WTC11 (cell line): ENCODE results near the gene CHIT1. TPM values are rescaled to one million over a fixed set of nuclear protein-coding genes. Genes with fewer than 3 reads are reported as not detected.

Source experiments
- ATAC-seq: fragments of 200-7000 bp; cut with Tn5 transposase; 2 replicates; pipeline ENCODE4 v1.10.0; 2021; ENCODE audit warnings: mild to moderate bottlenecking, moderate library complexity
- CTCF ChIA-PET: fragments of 300-600 bp; sonication (Branson Sonifier 250); formaldehyde crosslinking; loops from one replicate; lab custom pipeline; 2021; ENCODE audit warnings: antibody characterized with exemption; lab: Charles Lee
- POLR2A ChIA-PET: fragments of 350-600 bp; sonication (Branson Sonifier 250); formaldehyde crosslinking; loops from one replicate; lab custom pipeline; 2021; ENCODE audit warnings: antibody characterized with exemption; lab: Charles Lee
- DNase-seq: peaks from one replicate; pipeline ENCODE4 v3.0.0; 2021; ENCODE audit warnings: low spot score
- H3K27ac Mint-ChIP-seq: 2 replicates; pipeline ENCODE4 v1.8.0; 2021; ENCODE audit warnings: mixed read lengths
- H3K27me3 Mint-ChIP-seq: 2 replicates; pipeline ENCODE4 v1.8.0; 2021; ENCODE audit warnings: low read depth, mild to moderate bottlenecking, moderate library complexity, mixed read lengths
- H3K36me3 Mint-ChIP-seq: 2 replicates; pipeline ENCODE4 v1.8.0; 2021; ENCODE audit warnings: mixed read lengths
- H3K4me1 Mint-ChIP-seq: 2 replicates; pipeline ENCODE4 v1.8.0; 2022; ENCODE audit warnings: mixed read lengths
- H3K4me3 Mint-ChIP-seq: 2 replicates; pipeline ENCODE4 v1.8.0; 2021; ENCODE audit warnings: mild to moderate bottlenecking, moderate library complexity, mixed read lengths
- H3K9me3 Mint-ChIP-seq: 2 replicates; pipeline ENCODE4 v1.8.0; 2021; ENCODE audit warnings: mixed read lengths
- AR ChIP-seq: fragments of 250-450 bp; sonication (Bioruptor Pico); IDR thresholded peaks from 2 replicates; pipeline ENCODE4 v1.9.0; 2021; ENCODE audit warnings: mild to moderate bottlenecking
- ATF1 ChIP-seq: sonication (generic); formaldehyde crosslinking; IDR thresholded peaks from 2 replicates; pipeline ENCODE4 v1.8.1; 2023; ENCODE audit warnings: mild to moderate bottlenecking, moderate library complexity, missing genetic modification reagents
- ATF6 ChIP-seq: sonication (generic); formaldehyde crosslinking; IDR thresholded peaks from 2 replicates; pipeline ENCODE4 v1.8.1; 2023; ENCODE audit warnings: mild to moderate bottlenecking, missing genetic modification reagents
- CBFB ChIP-seq: sonication (generic); formaldehyde crosslinking; IDR thresholded peaks from 2 replicates; pipeline ENCODE4 v1.8.1; 2022; ENCODE audit warnings: mild to moderate bottlenecking, low read depth, missing genetic modification reagents
- CDX4 ChIP-seq: fragments of 250-450 bp; sonication (Bioruptor Pico); IDR thresholded peaks from 2 replicates; pipeline ENCODE4 v1.9.0; 2021; ENCODE audit warnings: moderate library complexity, mild to moderate bottlenecking, inconsistent platforms, borderline replicate concordance
- E2F1 ChIP-seq: sonication (generic); formaldehyde crosslinking; IDR thresholded peaks from 2 replicates; pipeline ENCODE4 v1.8.0; 2022; ENCODE audit warnings: mild to moderate bottlenecking, missing genetic modification reagents
- E2F4 ChIP-seq: sonication (generic); formaldehyde crosslinking; IDR thresholded peaks from 2 replicates; pipeline ENCODE4 v1.8.1; 2022; ENCODE audit warnings: low read depth, mild to moderate bottlenecking, moderate library complexity, missing genetic modification reagents, borderline replicate concordance
- ELF4 ChIP-seq: sonication (generic); formaldehyde crosslinking; IDR thresholded peaks from 2 replicates; pipeline ENCODE4 v1.8.1; 2022; ENCODE audit warnings: low read depth, mild to moderate bottlenecking, moderate library complexity, missing genetic modification reagents
- FOXP1 ChIP-seq: sonication (generic); formaldehyde crosslinking; IDR thresholded peaks from 2 replicates; pipeline ENCODE4 v1.8.0; 2022; ENCODE audit warnings: missing genetic modification reagents, mild to moderate bottlenecking, moderate library complexity, borderline replicate concordance
- FOXP4 ChIP-seq: sonication (generic); formaldehyde crosslinking; IDR thresholded peaks from 2 replicates; pipeline ENCODE4 v1.8.0; 2022; ENCODE audit warnings: mild to moderate bottlenecking, missing genetic modification reagents
- GTF2I ChIP-seq: fragments of 250-450 bp; sonication (Bioruptor Pico); conservative IDR thresholded peaks from 2 replicates; pipeline ENCODE4 v1.4.0; 2021; ENCODE audit warnings: mild to moderate bottlenecking
- HMGA2 ChIP-seq: fragments of 250-450 bp; sonication (Bioruptor Pico); IDR thresholded peaks from 2 replicates; pipeline ENCODE4 v1.4.0; 2021; ENCODE audit warnings: mild to moderate bottlenecking, moderate library complexity
- IRF2 ChIP-seq: sonication (generic); formaldehyde crosslinking; IDR thresholded peaks from 2 replicates; pipeline ENCODE4 v1.8.0; 2022; ENCODE audit warnings: low read depth, missing genetic modification reagents, borderline replicate concordance
- JAZF1 ChIP-seq: fragments of 250-450 bp; sonication (Bioruptor Pico); IDR thresholded peaks from 2 replicates; pipeline ENCODE4 v1.9.0; 2021; ENCODE audit warnings: moderate library complexity, mild to moderate bottlenecking, inconsistent platforms
- JUN ChIP-seq: sonication (generic); formaldehyde crosslinking; IDR thresholded peaks from 2 replicates; pipeline ENCODE4 v1.8.0; 2023; ENCODE audit warnings: mild to moderate bottlenecking, missing genetic modification reagents
- MXD4 ChIP-seq: fragments of 250-450 bp; sonication (Bioruptor Pico); IDR thresholded peaks from 2 replicates; pipeline ENCODE4 v1.8.0; 2021; ENCODE audit warnings: mild to moderate bottlenecking, moderate library complexity, borderline replicate concordance
- SOX15 ChIP-seq: fragments of 250-450 bp; sonication (Bioruptor Pico); IDR thresholded peaks from 2 replicates; pipeline ENCODE4 v1.9.0; 2021; ENCODE audit warnings: mild to moderate bottlenecking
- USF2 ChIP-seq: sonication (generic); formaldehyde crosslinking; IDR thresholded peaks from 2 replicates; pipeline ENCODE4 v1.8.1; 2023; ENCODE audit warnings: mild to moderate bottlenecking, missing genetic modification reagents, moderate library complexity
- ZNF121 ChIP-seq: sonication (generic); formaldehyde crosslinking; IDR thresholded peaks from 2 replicates; pipeline ENCODE4 v1.8.0; 2023; ENCODE audit warnings: missing genetic modification reagents
- ZNF138 ChIP-seq: sonication (generic); formaldehyde crosslinking; conservative IDR thresholded peaks from 2 replicates; pipeline ENCODE4 v1.8.1; 2022; ENCODE audit warnings: mild to moderate bottlenecking, moderate library complexity, missing genetic modification reagents
- ZNF671 ChIP-seq: fragments of 250-450 bp; sonication (Bioruptor Pico); IDR thresholded peaks from 2 replicates; pipeline ENCODE4 v1.8.0; 2021; ENCODE audit warnings: mild to moderate bottlenecking
- total RNA-seq: library from RNA; stranded (reverse); gene quantifications from 3 replicates; pipeline ENCODE4 v1.2.3, GENCODE V29; 2021

Gene CHIT1
- total RNA-seq, 1 experiment from 2014 or later = 0.15 TPM

GRCh38 chr1:203225071-203225470 lies 4.4 kb downstream of the CHIT1 start (continued):
- TF ChIP-seq ELF4 = no peak
- TF ChIP-seq ZNF138 (CRISPR knock-in tag) = no peak
- TF ChIP-seq ATF6 (CRISPR knock-in tag) = no peak
- TF ChIP-seq E2F4 (CRISPR knock-in tag) = no peak
- no peak for TF ChIP-seq AR (CRISPR knock-in tag)
- TF ChIP-seq FOXP1 = no peak
- TF ChIP-seq CDX4 (CRISPR knock-in tag) = no peak

GRCh38 chr1:203223012-203223775 lies 6.3 kb downstream of the CHIT1 start:
- no peak overlapping the region for H3K27ac Mint-ChIP-seq
- TF ChIP-seq HMGA2 (CRISPR knock-in tag) (no peak), FOXP4 (no peak), ATF1 (no peak), CBFB (CRISPR knock-in tag) (no peak), JUN (CRISPR knock-in tag) (no peak), E2F1 (CRISPR knock-in tag) (no peak), SOX15 (CRISPR knock-in tag) (no peak), MXD4 (CRISPR knock-in tag) (no peak), IRF2 (CRISPR knock-in tag) (no peak), ZNF121 (no peak), USF2 (CRISPR knock-in tag) (no peak), ZNF671 (no peak), GTF2I (CRISPR knock-in tag) (no peak), JAZF1 (no peak)
- TF ChIP-seq, all 79 proteins: peak for 0
- H3K4me3 Mint-ChIP-seq = no peak overlapping the region
- H3K9me3 Mint-ChIP-seq = no peaks in the 10 kb centered on the region
- H3K36me3 Mint-ChIP-seq = no peaks in the 10 kb centered on the region
- ATAC-seq (no peak), DNase-seq (no peak)
- ChIA-PET CTCF (interaction anchor here (0.6 to 1.7 kb wide), 4 partner anchors 44 to 668 kb away, joined by 3 to 10 read pairs (median 4); no protein-coding TSS in a partner anchor), POLR2A (no interaction called here)
- peaks cover 3% of the 10 kb centered on the region; the same call in 1 of the 2 replicates for H3K27me3 Mint-ChIP-seq
- no peaks in the 10 kb centered on the region for H3K4me1 Mint-ChIP-seq
